Measurements from ENCODE around the gene AKR1C4.
"Not testable (repeated sequence)": the region's sequence is repeated elsewhere in the genome, so short reads cannot be mapped to it uniquely, and the experiment has no call there.

The AKR1C4 gene

DNA sequence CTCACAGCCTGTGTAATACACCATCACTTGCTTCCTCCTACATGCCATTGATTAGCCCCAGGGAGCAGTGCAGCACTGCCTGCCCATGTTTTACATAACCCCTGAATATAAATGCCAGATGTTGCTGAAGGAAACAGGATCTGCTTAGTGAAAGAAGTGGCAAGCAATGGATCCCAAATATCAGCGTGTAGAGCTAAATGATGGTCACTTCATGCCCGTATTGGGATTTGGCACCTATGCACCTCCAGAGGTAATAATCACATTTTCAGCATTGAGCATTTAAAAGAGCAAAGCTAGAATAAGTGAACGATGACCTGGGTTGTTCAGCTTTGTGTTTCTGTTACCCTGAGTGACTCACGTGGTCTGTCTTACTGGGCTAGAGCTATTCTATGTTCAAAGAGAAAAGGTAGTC is at the start of gene AKR1C4:
Gene AKR1C4 (plus strand): TSS at position 136 of the 412 bp plus-strand sequence. CDS start 31 bp downstream, at position 167.
- no peak for DNase-seq (ENCODE audit: low read depth in 3 of 3)

DNA sequence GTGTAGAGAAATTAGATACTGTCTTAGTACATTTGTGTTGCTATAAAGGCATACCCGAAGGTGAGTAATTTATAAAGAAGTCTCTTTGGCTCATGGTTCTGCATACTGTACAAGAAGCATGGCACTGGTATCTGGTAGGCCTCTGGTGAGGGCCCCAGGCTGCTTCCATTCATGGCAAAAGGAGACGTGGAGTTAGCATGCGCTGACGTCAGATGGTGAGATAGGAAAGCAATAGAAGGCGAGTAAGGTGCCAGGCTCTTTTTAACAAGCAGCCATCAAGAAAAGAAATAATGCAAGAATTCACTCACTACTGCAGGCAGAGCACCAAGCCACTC is 49.8 kb upstream of the AKR1C4 start:
- no peak for DNase-seq (ENCODE audit: low read depth in 3 of 3)

DNA sequence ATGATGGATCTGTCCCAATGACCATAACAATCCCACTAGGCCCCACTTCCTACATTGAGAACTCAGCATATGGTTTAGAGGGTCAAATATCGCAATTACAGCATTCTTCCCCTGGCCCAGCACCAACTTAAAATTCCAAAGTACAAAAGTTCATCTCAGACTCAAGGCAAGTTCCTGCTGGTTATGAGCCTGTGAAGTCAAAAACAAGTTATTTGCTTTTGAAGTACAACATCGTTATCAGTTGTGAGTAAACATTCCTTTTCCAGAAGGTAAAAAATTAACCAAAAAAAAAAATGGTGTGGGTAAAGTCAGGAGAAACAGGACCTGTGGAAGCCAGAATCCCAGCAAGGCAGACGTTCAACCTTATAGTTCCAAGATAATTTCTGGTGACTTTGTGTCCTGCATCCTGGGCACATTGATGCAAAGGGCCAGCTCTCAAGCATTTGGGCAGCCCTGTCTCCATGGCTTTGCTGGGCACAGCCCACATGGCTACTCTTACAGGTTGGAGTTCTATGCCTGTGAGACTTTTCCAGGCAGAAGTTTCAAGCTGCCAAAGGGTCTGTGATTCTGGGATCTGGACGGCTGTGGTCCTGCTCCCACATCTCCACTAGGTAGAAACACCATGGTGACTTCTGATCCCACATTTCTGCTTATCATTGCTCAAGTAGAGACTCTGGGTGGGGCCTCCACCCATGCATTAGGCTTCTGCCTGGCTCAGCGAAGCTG is 49.2 kb upstream of the AKR1C4 start:
- DNase-seq (ENCODE audit: low read depth in 3 of 3) = no peak

DNA sequence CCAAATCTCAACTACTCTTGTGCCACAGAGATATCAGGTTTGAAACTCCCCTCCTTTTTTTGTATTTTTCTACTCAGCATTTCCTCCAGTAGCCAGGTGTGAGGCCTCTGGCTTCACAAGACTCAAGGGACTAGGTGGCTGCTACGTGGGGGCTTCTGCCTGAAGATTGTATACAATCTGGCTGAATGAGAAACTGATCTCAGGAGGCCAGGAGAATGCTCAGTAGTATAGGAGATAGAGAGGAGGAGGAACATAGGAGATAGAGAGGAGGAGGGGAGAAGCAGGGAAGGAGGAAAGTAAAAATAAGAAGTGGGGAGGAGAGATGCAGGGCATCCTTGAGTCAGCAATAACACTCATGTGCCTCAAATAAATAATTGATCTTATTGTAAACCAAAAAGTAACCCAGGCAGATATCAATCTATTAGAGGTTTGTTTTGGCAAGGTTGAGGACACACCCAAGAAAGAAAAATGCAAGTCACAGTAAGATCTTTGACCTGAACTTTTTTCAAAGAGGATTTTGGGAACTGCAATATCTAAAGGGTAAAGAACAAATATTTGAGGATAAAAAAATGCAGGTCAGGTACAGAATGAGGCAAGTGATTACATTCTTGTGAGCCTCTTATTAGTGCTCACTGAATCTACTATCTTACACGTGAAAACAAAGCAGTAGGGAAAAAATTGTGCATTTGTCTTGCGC is 48.5 kb upstream of the AKR1C4 start:
- no peak for DNase-seq (ENCODE audit: low read depth in 3 of 3)

DNA sequence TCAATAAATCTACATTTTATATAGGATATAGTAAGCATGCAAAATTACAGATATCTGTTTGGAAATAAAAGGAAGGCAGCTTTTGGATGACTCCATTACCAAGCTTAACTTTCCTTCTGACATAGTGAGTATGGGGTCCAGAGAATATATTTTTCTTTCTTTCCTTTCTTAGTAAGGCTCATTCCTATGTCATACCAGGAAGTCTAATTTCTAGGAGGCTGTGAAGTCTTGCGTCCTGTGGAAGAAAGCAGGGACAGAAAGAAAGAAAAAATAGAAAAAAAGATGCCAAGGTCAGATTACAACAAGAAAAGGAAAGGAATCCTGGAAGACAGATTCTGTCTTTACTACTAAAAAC is 48.0 kb upstream of the AKR1C4 start:
- no peak for DNase-seq (ENCODE audit: low read depth in 3 of 3)

DNA sequence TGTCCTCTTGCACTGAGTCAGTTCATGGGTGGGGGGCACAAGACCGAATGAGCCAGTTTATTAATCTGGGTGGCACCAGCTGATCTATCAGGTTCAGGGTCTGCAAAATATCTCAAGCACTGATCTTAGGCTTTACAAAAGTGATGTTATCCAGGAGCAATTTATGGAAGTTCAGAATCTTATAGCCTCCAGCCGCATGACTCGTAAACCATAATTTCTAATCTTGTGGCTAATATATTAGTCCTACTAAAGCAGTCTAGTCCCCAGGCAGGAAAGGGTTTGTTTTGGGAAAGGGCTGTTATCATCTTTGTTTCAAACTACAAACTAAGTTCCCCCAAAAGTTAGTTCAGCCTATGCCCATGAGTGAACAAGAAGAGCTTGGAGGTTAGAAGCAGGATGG is 45.6 kb upstream of the AKR1C4 start:
- DNase-seq (ENCODE audit: low read depth in 3 of 3) = no peak

DNA sequence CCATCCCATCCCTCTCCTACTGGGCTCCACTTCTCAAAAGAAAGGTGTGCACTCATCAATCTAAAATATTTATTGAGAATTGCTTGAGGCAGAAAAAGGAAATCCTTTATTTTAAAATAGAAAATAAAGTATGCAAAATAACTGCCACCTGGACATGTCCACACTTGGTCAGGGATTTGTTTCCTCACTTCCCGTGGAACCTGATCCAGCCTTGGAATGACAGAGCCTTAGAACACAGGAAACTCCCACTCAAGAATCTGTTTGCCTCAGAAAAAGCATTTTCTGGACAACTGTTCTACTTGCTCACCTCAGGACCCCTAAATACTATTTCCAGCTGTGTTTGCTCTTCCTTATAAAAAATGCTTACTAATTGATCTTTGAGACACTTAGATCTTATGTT is 40.7 kb upstream of the AKR1C4 start:
- no peak for DNase-seq (ENCODE audit: low read depth in 3 of 3)

DNA sequence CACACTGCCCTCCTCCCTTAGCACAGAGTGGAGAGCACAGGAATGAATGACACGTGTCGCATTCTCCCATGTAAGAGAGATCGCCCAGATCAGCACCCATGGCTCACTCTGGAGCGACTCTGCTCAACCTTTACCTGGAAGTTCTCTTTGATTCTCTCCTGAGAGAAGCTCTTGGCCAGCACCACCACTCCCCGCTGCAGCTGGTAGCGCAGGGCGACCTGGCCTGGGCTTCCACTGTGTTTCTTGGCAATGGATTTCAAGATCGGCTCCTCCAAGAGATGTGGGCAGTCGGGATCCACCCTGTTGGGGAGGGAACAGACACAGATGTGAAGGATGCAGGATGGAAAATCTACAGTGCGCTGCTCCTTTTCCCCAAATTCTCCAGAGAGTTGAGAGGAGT is 39.1 kb upstream of the AKR1C4 start:
- DNase-seq (ENCODE audit: low read depth in 3 of 3) = no peak

DNA sequence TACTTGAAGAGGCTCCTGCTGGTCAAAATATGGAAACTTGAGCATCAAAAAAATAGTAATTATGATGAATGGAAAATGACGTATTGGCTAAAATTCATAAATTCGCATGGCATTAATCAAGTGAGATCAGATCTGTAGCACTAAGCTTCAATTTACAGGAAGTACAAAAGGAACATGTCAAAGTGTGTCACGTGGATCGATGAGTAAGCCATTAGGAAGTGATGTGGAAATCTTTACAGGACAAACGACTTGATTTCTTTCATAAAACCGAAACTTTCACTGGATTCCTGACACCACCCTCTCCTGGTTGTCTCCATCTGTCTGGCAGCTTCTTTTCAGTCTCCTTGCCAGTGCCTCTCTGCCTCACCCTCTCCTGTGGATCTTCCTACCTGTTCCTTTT is 37.5 kb upstream of the AKR1C4 start:
- DNase-seq (ENCODE audit: low read depth in 3 of 3) = no peak

DNA sequence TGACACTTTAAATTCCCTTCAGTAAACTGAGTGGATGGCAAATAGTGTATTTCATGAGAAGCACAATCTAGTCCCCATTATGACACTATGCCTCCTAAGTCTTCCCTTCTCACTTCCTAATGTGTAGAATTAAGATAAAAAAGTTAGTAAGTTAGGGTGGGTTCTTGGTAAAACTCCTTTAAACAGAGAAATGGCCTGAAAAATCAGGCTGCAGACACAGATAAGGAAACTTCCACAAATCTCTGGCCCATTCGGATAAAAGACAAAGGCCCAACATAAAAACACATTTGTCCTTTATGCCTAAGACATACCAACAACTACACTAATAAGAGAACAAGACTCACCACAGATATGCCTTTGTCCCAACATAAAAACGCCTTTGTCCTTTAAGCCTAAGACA is 33.1 kb upstream of the AKR1C4 start:
- DNase-seq (ENCODE audit: low read depth in 3 of 3) = no peak

DNA sequence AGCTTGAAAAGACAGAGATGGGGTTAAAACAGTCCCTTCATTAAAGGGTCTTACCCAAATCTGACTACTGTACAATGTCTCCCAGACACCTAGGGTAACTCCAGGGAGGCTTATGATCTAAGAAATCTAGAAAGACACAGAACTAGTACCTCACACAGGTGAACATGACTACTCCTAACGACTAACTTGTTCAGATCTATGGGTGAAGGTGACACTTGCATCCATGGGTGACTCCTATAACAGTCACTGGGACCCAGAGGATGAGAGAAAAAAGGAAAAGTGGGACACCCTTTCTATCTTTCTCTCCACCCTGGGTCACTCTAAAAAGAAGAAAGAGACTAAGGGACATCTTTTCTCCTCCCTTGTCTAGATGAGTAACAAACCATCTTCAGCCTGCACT is 30.9 kb upstream of the AKR1C4 start:
- no peak for DNase-seq (ENCODE audit: low read depth in 3 of 3)

DNA sequence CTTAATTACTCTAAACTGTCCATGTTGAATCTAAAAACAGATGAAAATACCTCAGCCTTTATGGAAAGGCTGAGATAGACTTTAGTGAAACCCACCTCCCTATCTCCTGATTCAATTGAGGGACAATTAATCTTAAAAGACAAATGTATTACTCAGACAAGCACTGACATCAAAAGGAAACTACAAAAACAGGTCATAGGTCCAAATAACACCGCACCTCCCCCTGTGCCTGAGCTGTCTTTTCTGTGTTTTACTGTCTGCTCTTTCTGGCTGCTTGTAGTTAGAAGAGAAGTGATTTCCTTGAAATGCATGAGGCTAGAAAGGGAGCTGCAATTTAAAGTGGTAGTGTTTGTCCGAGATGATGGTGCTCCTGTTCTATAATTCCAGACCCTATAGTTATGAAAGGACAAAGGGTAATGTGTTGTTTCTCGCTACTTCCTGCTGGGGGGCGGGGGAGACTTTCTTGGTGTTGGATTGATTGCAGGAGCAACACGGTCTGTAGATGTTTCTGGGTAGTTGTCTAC is 27.7 kb upstream of the AKR1C4 start:
- no peak for DNase-seq (ENCODE audit: low read depth in 3 of 3)

DNA sequence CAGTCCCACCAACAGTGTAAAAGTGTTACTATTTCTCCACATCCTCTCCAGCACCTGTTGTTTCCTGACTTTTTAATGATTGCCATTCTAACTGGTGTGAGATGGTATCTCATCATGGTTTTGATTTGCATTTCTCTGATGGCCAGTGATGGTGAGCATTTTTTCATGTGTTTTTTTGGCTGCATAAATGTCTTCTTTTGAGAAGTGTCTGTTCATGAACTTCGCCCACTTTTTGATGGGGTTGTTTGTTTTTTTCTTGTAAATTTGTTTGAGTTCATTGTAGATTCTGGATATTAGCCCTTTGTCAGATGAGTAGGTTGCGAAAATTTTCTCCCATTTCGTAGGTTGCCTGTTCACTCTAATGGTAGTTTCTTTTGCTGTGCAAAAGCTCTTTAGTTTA is 21.1 kb upstream of the AKR1C4 start:
- DNase-seq (ENCODE audit: low read depth in 3 of 3) = not testable (repeated sequence)

DNA sequence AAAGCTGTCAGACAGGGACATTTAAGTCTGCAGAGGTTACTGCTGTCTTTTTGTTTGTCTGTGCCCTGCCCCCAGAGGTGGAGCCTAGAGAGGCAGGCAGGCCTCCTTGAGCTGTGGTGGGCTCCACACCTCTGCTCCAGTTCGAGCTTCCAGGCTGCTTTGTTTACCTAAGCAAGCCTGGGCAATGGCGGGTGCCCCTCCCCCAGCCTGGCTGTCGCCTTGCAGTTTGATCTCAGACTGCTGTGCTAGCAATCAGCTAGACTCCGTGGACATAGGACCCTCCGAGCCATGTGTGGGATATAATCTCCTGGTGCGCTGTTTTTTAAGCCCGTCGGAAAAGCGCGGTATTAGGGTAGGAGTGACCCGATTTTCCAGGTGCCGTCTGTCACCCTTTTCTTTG is 16.1 kb upstream of the AKR1C4 start:
- DNase-seq (ENCODE audit: low read depth in 3 of 3) = not testable (repeated sequence)

DNA sequence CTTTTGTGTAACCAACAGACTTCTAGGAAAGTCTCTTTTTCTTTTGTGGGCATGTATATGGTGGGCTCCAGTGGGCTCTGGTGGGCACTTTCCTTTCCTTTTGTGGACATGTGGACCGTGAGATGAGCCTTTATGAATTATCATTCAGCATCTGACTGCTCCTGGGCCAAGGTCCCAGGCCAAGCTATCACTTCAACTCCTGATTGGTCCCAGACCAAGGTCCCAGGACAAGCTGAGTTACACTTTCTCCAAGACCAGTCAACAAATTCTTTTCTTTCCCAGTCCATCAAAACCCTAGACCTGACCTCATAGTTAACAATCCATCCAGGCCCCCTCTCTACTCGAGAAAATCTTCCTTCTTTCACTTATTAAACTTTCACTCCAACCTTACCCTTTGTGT is 12.7 kb upstream of the AKR1C4 start:
- no peak for DNase-seq (ENCODE audit: low read depth in 3 of 3)

DNA sequence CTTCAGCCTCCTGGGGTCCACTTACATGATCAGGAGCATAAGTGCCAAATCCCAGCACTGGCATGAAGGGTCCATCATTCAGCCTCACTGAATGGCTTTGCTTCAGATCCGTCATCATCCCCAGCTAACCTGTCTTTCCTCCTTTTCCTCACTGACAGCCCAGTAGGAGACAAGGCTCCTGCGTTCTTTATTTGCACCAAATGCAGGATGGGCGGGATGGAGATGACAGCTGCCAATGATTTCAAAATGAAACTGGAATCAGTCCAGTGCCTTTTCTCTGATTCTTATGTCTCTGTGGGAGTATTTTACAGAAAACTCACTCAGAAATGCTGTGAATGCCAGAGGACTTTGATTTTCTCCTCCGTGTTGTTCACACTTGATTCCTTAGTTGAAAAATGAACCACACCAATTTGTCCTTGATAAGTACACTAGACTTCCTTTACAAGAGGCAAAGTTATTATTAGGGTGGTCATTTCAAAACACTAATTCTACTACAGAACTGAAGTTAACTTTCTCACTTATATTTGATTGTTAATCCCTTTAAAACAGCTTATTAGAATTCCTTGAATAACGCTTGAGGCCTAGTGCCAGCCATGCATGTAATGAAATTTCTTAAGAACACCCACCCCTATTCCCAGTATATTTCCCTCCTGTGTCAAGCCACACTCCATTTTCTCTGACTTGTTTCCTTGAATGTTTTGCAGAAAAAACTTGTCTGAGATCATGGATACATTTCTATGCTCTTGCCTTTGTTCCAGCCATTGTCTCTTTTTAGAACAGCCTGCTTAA is 11.5 kb upstream of the AKR1C4 start, which contains the start of gene AKR1C8:
Gene AKR1C8 (minus strand): TSS at position 164 of the 789 bp plus-strand sequence. CDS start 46 bp downstream, at position 118.
- DNase-seq (ENCODE audit: low read depth in 3 of 3) = no peak

DNA sequence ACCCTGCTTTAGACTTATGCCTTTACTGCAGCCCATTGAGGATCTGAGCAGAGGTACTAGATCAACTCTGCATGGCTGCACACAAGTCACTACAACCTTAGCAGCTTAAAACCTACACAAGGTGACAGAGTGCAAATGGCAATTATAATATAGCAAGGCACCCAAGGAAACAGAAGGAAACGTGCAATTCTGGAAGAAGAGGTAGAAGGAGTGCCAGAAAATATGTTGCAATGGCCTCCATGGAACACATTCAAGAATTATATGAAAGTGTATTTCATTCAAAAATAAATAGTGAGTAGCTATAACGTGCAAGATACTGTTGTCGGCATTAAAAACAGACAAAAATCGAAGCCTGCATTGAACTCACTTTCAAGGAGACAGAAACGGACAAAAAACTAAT is 8.8 kb upstream of the AKR1C4 start:
- DNase-seq (ENCODE audit: low read depth in 3 of 3) = no peak

DNA sequence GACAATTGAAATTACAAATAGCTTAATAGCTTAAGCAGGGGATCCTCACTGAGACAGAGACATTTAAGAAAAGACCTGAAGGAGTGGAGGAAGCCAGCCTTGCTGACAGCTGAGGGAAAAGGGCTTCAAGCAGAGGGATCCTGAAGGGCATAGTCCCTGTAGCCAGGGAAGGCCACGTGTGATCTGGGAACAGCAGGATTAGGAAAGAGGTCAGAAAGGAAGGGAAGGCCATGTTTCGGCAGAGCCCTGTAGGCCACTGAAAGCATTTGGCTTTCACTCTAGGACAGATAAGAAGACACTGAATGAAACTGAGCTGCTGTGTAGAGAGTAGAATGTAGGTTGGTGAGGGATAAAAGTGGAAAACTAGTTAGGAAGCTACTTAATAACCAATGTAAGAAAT is 8.3 kb upstream of the AKR1C4 start:
- DNase-seq (ENCODE audit: low read depth in 3 of 3) = no peak

DNA sequence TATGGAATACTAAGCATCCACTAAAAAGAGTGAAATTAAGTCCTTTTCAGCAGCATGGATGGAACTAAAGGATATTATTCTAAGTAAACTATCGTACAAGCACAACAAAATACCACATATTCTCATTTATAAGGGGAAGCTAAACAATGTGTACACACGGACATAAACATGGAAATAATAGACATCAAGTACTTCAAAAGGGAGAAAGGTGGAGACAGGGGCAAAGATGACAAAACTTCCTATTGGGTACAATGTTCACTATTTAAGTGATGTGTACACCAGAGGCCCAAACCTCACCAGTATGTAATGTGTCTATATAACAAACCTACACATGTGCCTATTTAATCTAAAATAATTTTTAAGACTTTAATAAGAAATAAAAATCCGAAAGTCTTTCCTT is 2.2 kb upstream of the AKR1C4 start:
- no peak for DNase-seq (ENCODE audit: low read depth in 3 of 3)

DNA sequence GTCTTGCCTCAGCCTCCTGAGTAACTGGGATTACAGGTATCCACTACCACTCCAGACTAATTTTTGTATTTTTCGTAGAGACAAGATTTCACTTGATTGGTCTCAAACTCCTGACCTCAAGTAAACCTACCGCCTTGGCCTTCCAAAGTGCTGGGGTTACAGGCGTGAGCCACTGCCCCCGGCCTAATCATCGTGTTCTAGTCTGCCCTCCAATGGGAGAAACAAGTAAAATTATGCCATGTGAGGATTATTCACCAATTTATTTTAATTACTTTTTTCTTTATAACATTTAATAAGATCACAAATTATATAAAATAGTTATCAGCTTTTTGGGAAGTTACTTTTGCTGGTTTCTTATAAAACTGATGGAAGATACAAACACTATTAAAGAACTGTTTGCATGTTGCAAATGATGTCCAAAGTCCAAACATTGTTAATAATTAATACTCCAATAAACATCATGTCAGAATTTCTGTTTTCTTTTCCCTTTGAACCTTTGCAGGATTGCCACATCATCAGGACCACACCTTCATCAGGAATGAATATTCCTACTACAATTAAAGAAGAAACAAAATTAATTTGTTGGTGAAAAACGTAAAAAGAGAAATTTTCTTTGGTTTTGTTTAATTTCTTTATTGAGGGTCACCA is 786 bp upstream of the AKR1C4 start:
- DNase-seq (ENCODE audit: low read depth in 3 of 3) = no peak

DNA sequence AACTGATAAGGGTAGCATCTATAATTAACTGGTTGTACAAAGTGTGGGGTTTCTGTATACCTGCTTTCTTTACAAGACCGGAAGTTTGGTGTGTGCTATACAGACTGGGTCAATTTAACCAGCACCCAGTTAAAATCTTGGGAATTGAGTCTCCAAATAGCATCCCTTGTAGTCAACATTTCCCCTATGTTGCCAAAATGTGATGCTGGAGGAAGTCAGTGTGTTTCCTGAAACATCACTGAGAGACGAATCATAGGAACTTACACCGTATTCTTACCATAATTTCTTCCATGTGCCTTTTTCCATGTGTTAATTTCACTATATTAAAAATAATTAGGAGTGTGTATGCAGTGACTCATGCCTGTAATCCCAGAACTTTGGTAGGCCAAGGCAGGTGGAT is 1.7 kb downstream of the AKR1C4 start:
- no peak for DNase-seq (ENCODE audit: low read depth in 3 of 3)

DNA sequence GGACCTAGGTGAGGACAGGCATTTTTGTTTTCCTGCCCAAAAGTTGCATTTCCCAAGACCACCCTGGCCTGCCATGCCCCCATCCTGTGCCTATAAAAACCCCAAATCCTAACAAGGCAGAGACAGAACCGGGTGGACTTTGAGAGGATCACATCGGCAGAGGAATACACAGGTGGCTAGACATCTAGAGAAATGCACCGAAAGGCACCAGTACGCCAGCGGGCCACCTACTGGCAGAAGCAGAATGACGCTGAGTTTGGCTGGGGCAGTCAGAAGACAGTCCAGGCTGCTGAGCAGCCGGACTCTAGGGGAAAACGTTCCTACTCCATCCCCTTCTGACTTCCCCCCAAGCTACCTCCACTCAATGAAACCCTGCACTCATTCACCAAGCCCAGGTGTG is 2.8 kb downstream of the AKR1C4 start:
- no peak for DNase-seq (ENCODE audit: low read depth in 3 of 3)

Data from stimulated activated CD4-positive, alpha-beta T cell treated with anti-CD3 and anti-CD28 coated beads, TNF-alpha, amount 100 ng/mL, for 4 hours (primary cell).